Glutamatergic neuron (in vitro differentiated cells): Measurements from ENCODE around the gene HPCA. TPM values are rescaled to one million over a fixed set of nuclear protein-coding genes. Genes with fewer than 3 reads are reported as not detected.

Experiments used
- DNase-seq: peaks from one replicate; pipeline ENCODE4 v3.0.0; 2022
- H3K27ac Mint-ChIP-seq: one replicate; pipeline ENCODE4 v1.8.0; 2020; ENCODE audit warnings: mild to moderate bottlenecking, mixed read lengths, inconsistent platforms; ENCODE audit not compliant: unreplicated experiment
- H3K27me3 Mint-ChIP-seq: one replicate; pipeline ENCODE4 v1.8.0; 2020; ENCODE audit warnings: mild to moderate bottlenecking, moderate library complexity, mixed read lengths, inconsistent platforms; ENCODE audit not compliant: unreplicated experiment
- H3K36me3 Mint-ChIP-seq: one replicate; pipeline ENCODE4 v1.8.0; 2020; ENCODE audit warnings: mild to moderate bottlenecking, mixed read lengths, inconsistent platforms; ENCODE audit not compliant: unreplicated experiment
- H3K4me1 Mint-ChIP-seq: one replicate; pipeline ENCODE4 v1.8.0; 2020; ENCODE audit warnings: mild to moderate bottlenecking, low read depth, mixed read lengths, inconsistent platforms; ENCODE audit not compliant: unreplicated experiment
- H3K4me3 Mint-ChIP-seq: one replicate; pipeline ENCODE4 v1.8.0; 2020; ENCODE audit warnings: mild to moderate bottlenecking, mixed read lengths, inconsistent platforms; ENCODE audit not compliant: unreplicated experiment
- H3K9me3 Mint-ChIP-seq: one replicate; pipeline ENCODE4 v1.8.0; 2020; ENCODE audit warnings: mild to moderate bottlenecking, moderate library complexity, mixed read lengths, inconsistent platforms; ENCODE audit not compliant: unreplicated experiment
- total RNA-seq: library from RNA; stranded (reverse); fragmentation: NEBNext Ultra II Directional; extraction: Animal tissue kit (Norgen Biotek cat#: 25700); gene quantifications from one replicate; pipeline ENCODE4 v1.2.1, GENCODE V29; 2021; ENCODE audit not compliant: unreplicated experiment
- TF ChIP-seq, protein P1 (sequence below): fragments of 200-600 bp; sonication (generic); IDR thresholded peaks from one replicate; pipeline ENCODE4 v1.5.0; 2021; ENCODE audit not compliant: partially characterized antibody, unreplicated experiment

HPCA gene
- total RNA-seq, 1 donor from 2014 or later = 156 TPM

DNA sequence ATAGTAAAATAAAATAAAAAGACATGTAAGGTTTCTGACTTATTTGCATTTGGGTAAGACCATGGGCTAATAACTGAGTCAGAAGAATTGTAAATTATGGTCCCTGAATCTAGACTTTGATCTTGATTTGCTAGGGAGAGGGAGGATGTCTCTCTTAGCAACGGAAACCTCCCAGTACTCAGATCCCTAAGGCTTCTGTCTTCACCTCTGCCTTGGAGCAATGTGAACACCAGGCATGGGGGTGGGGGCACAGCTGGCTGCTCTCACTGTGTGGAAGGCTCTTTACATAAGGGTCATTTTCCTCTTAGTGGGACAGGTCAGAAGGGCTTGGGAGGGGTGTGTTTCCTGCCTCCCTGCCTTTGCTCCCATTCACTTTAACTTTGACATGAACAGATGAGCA, 31.9 kb downstream of the HPCA start:
- H3K27ac Mint-ChIP-seq = no peak overlapping the region
- TF ChIP-seq, protein P1, sequence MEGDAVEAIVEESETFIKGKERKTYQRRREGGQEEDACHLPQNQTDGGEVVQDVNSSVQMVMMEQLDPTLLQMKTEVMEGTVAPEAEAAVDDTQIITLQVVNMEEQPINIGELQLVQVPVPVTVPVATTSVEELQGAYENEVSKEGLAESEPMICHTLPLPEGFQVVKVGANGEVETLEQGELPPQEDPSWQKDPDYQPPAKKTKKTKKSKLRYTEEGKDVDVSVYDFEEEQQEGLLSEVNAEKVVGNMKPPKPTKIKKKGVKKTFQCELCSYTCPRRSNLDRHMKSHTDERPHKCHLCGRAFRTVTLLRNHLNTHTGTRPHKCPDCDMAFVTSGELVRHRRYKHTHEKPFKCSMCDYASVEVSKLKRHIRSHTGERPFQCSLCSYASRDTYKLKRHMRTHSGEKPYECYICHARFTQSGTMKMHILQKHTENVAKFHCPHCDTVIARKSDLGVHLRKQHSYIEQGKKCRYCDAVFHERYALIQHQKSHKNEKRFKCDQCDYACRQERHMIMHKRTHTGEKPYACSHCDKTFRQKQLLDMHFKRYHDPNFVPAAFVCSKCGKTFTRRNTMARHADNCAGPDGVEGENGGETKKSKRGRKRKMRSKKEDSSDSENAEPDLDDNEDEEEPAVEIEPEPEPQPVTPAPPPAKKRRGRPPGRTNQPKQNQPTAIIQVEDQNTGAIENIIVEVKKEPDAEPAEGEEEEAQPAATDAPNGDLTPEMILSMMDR = no peak
- DNase-seq = no peak
- H3K4me3 Mint-ChIP-seq = no peak overlapping the region
- H3K4me1 Mint-ChIP-seq = no peaks in the 10 kb centered on the region
- H3K36me3 Mint-ChIP-seq = peaks cover 4% of the 10 kb centered on the region
- no peaks in the 10 kb centered on the region for H3K9me3 Mint-ChIP-seq
- peaks cover 5% of the 10 kb centered on the region for H3K27me3 Mint-ChIP-seq

DNA sequence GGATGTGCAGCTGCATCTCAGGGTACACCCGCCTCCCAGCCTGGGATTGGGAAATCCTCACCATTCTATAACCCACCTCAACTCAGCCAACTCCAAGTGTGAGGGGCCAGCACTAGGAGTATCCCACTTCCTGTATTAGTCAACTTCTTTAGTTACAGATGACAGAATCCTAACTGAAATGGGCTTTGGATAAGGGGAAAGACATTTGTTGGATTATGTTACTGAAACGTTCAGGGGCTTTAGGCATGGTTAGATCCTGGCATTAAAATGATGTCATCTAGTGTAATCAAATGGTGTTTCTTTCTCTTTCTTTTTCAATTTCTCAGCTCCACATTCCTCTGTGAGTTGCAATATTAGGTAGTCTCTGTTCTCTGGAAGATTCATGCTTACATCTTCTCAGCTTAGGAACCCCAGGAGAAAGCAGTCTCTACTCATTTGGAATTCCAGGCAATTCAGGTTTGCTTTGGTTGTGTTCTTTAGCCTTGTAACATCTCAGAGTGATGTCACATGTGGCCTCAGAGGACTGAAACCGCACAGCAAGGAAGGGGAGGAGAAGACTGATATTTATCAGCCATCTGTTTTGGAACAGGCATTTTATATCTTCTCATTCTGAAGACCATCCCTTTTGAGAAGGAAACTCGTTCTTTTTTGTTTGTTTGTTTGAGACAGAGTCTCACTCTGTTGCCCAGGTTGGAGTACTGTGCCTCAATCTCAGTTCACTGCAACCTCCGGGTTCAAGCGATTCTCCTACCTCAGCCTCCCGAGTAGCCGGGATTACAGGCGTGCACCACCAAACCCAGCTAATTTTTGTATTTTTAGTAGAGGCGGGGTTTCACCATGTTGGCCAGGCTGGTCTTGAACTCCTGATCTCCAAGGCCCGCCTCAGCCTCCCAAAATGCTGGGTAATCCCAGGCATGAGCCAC, 33.8 kb downstream of the HPCA start:
- Mint-ChIP-seq H3K4me1 (peaks cover 2% of the 10 kb centered on the region), H3K9me3 (peaks cover 2% of the 10 kb centered on the region), H3K36me3 (no peaks in the 10 kb centered on the region), H3K27me3 (peaks cover 9% of the 10 kb centered on the region), H3K27ac (no peak overlapping the region), H3K4me3 (no peak overlapping the region)
- TF ChIP-seq, protein P1 = no peak
- DNase-seq = no peak

DNA sequence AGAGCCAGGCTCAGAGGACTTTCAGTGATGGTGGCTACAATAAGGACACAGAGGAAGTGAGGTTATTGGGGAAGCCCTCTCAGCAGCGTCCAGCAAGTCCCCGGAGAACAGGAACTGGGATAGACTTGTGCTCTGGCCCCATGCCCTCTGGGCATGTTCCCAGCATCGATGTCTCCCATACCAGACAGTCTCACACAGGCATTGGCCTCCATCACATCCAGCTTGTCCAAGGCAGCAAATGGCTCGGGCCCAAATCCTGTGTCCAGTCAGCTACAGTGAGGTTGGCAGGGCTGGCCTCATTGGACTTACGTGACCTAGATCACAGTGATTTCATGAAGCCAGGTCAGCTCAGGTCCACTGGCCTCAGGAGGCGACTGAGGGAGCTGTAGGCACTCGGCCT, 34.5 kb downstream of the HPCA start:
- H3K4me3 Mint-ChIP-seq = no peak overlapping the region

DNA sequence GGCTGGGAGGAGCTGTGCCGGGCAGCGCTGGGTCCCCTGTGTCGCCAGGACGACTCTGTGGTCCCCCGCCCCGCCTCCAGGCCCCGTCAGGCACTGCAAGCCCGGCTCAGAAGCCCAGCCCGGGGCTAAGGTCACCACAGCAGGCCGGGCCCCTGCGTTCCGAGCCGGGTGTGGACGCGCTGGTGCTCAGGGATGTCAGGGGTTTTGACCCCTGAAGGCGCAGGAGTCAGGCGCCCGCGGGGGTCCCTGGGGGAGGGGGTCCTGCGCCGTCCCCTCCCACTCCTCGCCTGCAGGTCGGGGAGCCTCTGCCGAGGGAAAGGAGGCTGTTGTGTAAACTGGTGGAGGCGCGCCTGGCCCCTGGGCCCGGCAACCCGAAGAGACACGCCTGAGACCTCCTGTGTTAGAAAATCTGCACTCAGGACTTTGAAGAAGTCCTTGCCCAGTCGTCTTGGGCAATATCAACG, 38.6 kb downstream of the HPCA start:
- H3K27ac Mint-ChIP-seq = no peak overlapping the region
- peak; percentile 72 for DNase-seq
- H3K36me3 Mint-ChIP-seq = no peaks in the 10 kb centered on the region
- peaks cover 4% of the 10 kb centered on the region for H3K9me3 Mint-ChIP-seq
- H3K4me3 Mint-ChIP-seq = peak overlapping the region; percentile 84
- peaks cover 7% of the 10 kb centered on the region for H3K4me1 Mint-ChIP-seq
- H3K27me3 Mint-ChIP-seq = peaks cover 20% of the 10 kb centered on the region
- TF ChIP-seq, protein P1 = no peak

More for the DNA sequence above, 34.5 kb downstream of the HPCA start:
- Mint-ChIP-seq H3K9me3 (peaks cover 2% of the 10 kb centered on the region), H3K27ac (no peak overlapping the region), H3K36me3 (no peaks in the 10 kb centered on the region), H3K4me1 (peaks cover 7% of the 10 kb centered on the region), H3K27me3 (peaks cover 14% of the 10 kb centered on the region)
- TF ChIP-seq, protein P1 = no peak
- DNase-seq = no peak
